Measurements from ENCODE around the gene HBEGF. TPM values are rescaled to one million over a fixed set of nuclear protein-coding genes. Genes with fewer than 3 reads are reported as not detected.
A peak's percentile ranks its signal among the peaks of the same experiment; 100 is the strongest.

Gene HBEGF
- polyA plus RNA-seq, 2 of the 4 experiments (the other 2 are of a cell fraction), result 3.4 to 5.0 TPM

- no peak for TF ChIP-seq USF2 (IDR thresholded peaks at IDR 0.05)
- TF ChIP-seq FOSL2 (IDR thresholded peaks at IDR 0.05), result no peak
- TF ChIP-seq FOSL2 (CRISPR knock-in tag; IDR thresholded peaks at IDR 0.05), result no peak
- TF ChIP-seq REST (IDR thresholded peaks at IDR 0.05), result no peak
- TF ChIP-seq FOSB (CRISPR knock-in tag; IDR thresholded peaks at IDR 0.05), result no peak
- TF ChIP-seq, protein P1, sequence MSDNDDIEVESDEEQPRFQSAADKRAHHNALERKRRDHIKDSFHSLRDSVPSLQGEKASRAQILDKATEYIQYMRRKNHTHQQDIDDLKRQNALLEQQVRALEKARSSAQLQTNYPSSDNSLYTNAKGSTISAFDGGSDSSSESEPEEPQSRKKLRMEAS (IDR thresholded peaks at IDR 0.05), result no peak
Observed at GRCh38 chr5:140339636-140340035, 6.8 kb downstream of the HBEGF start (continued).

DNA sequence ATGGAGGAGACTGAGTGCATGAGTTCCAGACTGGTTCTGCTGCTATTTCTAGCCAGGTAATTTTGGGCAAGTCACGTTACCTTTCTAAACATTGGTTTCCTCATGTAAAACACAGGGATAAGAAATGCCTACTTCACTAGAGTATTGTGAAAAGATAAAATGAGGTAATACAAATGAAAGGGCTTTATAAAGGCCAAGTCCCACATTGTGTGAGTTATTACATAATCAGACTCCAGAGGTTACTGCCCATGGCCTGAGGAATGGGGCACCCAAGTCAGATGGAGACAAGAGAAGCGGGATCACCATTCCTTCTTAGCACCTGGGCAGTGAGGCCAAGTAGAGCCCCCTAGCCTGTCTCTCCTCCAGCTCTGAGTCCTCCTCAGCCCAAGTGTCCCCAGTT lies 7.5 kb downstream of the HBEGF start:
- WGBS (ENCODE audit: missing lambda C conversion rate), result 90% methylated on average over 2 of the region's 2 CpGs

More for the DNA sequence above, 7.5 kb downstream of the HBEGF start:
- FAIRE-seq (no peak), ATAC-seq (no peak), DNase-seq (ENCODE audit: low read depth in 1 of 2, low spot score in 1 of 2) (no peak)
- TF ChIP-seq TFCP2L1 (CRISPR knock-in tag; IDR thresholded peaks at IDR 0.05) (no peak), MAZ (IDR thresholded peaks at IDR 0.05; ENCODE audit: borderline replicate concordance, low read depth, low read length) (no peak), EHMT2 (IDR thresholded peaks at IDR 0.05; ENCODE audit: low read depth) (no peak), FOSL2 (IDR thresholded peaks at IDR 0.05) (no peak), FOSL2 (CRISPR knock-in tag; IDR thresholded peaks at IDR 0.05) (no peak), RNF2 (IDR thresholded peaks at IDR 0.05; ENCODE audit: borderline replicate concordance, low read depth) (no peak), HOXB13 (CRISPR knock-in tag; IDR thresholded peaks at IDR 0.05; ENCODE audit: low read depth) (no peak), POLR2A (IDR thresholded peaks at IDR 0.05; ENCODE audit: low read length) (no peak), MAFK (IDR thresholded peaks at IDR 0.05; ENCODE audit: partially characterized antibody) (no peak), ATOH8 (CRISPR knock-in tag; IDR thresholded peaks at IDR 0.05; ENCODE audit: low read depth) (no peak), JUNB (IDR thresholded peaks at IDR 0.05) (no peak), CBX2 (IDR thresholded peaks at IDR 0.05; ENCODE audit: borderline replicate concordance, low read depth) (no peak), JUN (IDR thresholded peaks at IDR 0.05) (no peak), USF2 (IDR thresholded peaks at IDR 0.05) (no peak), FOXS1 (CRISPR knock-in tag; IDR thresholded peaks at IDR 0.05) (no peak)
- TF ChIP-seq, protein P2, sequence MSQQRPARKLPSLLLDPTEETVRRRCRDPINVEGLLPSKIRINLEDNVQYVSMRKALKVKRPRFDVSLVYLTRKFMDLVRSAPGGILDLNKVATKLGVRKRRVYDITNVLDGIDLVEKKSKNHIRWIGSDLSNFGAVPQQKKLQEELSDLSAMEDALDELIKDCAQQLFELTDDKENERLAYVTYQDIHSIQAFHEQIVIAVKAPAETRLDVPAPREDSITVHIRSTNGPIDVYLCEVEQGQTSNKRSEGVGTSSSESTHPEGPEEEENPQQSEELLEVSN (IDR thresholded peaks at IDR 0.05; ENCODE audit: borderline replicate concordance, low read depth), result no peak
- TF ChIP-seq, protein P3, sequence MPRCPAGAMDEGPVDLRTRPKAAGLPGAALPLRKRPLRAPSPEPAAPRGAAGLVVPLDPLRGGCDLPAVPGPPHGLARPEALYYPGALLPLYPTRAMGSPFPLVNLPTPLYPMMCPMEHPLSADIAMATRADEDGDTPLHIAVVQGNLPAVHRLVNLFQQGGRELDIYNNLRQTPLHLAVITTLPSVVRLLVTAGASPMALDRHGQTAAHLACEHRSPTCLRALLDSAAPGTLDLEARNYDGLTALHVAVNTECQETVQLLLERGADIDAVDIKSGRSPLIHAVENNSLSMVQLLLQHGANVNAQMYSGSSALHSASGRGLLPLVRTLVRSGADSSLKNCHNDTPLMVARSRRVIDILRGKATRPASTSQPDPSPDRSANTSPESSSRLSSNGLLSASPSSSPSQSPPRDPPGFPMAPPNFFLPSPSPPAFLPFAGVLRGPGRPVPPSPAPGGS (IDR thresholded peaks at IDR 0.05), result no peak
- TF ChIP-seq, protein P4, sequence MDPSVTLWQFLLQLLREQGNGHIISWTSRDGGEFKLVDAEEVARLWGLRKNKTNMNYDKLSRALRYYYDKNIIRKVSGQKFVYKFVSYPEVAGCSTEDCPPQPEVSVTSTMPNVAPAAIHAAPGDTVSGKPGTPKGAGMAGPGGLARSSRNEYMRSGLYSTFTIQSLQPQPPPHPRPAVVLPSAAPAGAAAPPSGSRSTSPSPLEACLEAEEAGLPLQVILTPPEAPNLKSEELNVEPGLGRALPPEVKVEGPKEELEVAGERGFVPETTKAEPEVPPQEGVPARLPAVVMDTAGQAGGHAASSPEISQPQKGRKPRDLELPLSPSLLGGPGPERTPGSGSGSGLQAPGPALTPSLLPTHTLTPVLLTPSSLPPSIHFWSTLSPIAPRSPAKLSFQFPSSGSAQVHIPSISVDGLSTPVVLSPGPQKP (IDR thresholded peaks at IDR 0.05; ENCODE audit: low read depth, low read length), result no peak
- TF ChIP-seq, protein P5, sequence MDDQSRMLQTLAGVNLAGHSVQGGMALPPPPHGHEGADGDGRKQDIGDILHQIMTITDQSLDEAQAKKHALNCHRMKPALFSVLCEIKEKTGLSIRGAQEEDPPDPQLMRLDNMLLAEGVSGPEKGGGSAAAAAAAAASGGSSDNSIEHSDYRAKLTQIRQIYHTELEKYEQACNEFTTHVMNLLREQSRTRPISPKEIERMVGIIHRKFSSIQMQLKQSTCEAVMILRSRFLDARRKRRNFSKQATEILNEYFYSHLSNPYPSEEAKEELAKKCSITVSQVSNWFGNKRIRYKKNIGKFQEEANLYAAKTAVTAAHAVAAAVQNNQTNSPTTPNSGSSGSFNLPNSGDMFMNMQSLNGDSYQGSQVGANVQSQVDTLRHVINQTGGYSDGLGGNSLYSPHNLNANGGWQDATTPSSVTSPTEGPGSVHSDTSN (IDR thresholded peaks at IDR 0.05), result no peak
- H3K4me2 ChIP-seq, result no peak overlapping the region
- ChIA-PET POLR2A (no interaction called here), CTCF (interaction anchor here (1.2 to 36.9 kb wide), 3 partner anchors 10 to 95 kb away, joined by 5 to 1613 read pairs (median 33); no protein-coding TSS in a partner anchor)
- H3K9me3 ChIP-seq, result no peaks in the 10 kb centered on the region
- 0 out of 6 replicates have a peak overlapping the region, but pooled peaks of 1 of the 2 experiments have one; percentile 4 for H3K27ac ChIP-seq
- H3K4me1 ChIP-seq, result peaks cover 6% of the 10 kb centered on the region; the same call in 2 of the 3 replicates
- H3K4me3 ChIP-seq, result no peak overlapping the region

Measured in A549 (cell line).